Ishikawa (cell line): ENCODE measurements around the gene PTPRN2.

Source experiments
- CEBPB ChIP-seq: IDR thresholded peaks from 2 replicates; pipeline ENCODE4 v1.6.1; 2012
- CREB1 ChIP-seq: IDR thresholded peaks from 2 replicates; pipeline ENCODE4 v1.6.1; 2012; ENCODE audit warnings: low read depth
- EGR1 ChIP-seq: IDR thresholded peaks from 2 replicates; pipeline ENCODE4 v1.6.1; 2012
- EP300 ChIP-seq: IDR thresholded peaks from 2 replicates; pipeline ENCODE4 v1.6.1; 2012; ENCODE audit warnings: borderline replicate concordance
- FOXM1 ChIP-seq: IDR thresholded peaks from 2 replicates; pipeline ENCODE4 v1.6.1; 2012; ENCODE audit warnings: low read depth, borderline replicate concordance
- NFIC ChIP-seq: IDR thresholded peaks from 2 replicates; pipeline ENCODE4 v1.6.1; 2012
- RAD21 ChIP-seq: IDR thresholded peaks from 2 replicates; pipeline ENCODE4 v1.6.1; 2012; ENCODE audit warnings: low read depth
- TAF1 ChIP-seq: IDR thresholded peaks from 2 replicates; pipeline ENCODE4 v1.6.1; 2012; ENCODE audit warnings: low read depth, mild to moderate bottlenecking
- YY1 ChIP-seq: IDR thresholded peaks from 2 replicates; pipeline ENCODE4 v1.6.1; 2012; ENCODE audit warnings: low read depth
- TF ChIP-seq, protein P1 (sequence below): IDR thresholded peaks from 2 replicates; pipeline ENCODE4 v1.6.1; 2012; ENCODE audit warnings: low read depth, mild to moderate bottlenecking
- TF ChIP-seq, protein P2 (sequence below): IDR thresholded peaks from 2 replicates; pipeline ENCODE4 v1.6.1; 2012

DNA sequence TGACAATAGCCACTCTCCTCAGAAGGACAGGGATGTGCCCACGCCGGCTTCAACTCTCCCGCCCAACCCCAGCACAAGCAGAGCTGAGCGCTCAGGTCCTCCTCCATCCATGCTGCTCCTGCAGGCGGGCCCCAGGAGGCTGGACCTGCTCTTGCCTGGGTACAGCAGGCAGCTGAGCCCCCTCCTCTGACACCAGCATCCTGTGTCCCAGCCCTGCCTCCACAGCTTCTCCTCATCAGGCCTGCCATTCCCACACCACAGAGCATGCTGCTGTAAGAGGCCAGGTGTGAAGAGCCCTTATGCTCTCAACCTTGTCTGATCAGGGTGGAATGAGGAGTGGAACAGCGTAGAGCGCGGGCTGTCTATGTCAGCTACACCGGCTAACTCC, 302.2 kb downstream of the PTPRN2 start:
- no peak for TF ChIP-seq CEBPB
- TF ChIP-seq EP300, result no peak
- TF ChIP-seq CREB1, result no peak
- TF ChIP-seq RAD21, result no peak
- no peak for TF ChIP-seq TAF1
- TF ChIP-seq, protein P1, sequence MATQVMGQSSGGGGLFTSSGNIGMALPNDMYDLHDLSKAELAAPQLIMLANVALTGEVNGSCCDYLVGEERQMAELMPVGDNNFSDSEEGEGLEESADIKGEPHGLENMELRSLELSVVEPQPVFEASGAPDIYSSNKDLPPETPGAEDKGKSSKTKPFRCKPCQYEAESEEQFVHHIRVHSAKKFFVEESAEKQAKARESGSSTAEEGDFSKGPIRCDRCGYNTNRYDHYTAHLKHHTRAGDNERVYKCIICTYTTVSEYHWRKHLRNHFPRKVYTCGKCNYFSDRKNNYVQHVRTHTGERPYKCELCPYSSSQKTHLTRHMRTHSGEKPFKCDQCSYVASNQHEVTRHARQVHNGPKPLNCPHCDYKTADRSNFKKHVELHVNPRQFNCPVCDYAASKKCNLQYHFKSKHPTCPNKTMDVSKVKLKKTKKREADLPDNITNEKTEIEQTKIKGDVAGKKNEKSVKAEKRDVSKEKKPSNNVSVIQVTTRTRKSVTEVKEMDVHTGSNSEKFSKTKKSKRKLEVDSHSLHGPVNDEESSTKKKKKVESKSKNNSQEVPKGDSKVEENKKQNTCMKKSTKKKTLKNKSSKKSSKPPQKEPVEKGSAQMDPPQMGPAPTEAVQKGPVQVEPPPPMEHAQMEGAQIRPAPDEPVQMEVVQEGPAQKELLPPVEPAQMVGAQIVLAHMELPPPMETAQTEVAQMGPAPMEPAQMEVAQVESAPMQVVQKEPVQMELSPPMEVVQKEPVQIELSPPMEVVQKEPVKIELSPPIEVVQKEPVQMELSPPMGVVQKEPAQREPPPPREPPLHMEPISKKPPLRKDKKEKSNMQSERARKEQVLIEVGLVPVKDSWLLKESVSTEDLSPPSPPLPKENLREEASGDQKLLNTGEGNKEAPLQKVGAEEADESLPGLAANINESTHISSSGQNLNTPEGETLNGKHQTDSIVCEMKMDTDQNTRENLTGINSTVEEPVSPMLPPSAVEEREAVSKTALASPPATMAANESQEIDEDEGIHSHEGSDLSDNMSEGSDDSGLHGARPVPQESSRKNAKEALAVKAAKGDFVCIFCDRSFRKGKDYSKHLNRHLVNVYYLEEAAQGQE, result no peak
- TF ChIP-seq YY1, result no peak
- TF ChIP-seq FOXM1, result no peak
- TF ChIP-seq NFIC, result no peak
- TF ChIP-seq, protein P2, sequence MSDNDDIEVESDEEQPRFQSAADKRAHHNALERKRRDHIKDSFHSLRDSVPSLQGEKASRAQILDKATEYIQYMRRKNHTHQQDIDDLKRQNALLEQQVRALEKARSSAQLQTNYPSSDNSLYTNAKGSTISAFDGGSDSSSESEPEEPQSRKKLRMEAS, result no peak
- TF ChIP-seq EGR1, result no peak
